ENCODE measurements around the gene CDH24.
A peak's percentile ranks its signal among the peaks of the same experiment; 100 is the strongest.

Gene CDH24

DNA sequence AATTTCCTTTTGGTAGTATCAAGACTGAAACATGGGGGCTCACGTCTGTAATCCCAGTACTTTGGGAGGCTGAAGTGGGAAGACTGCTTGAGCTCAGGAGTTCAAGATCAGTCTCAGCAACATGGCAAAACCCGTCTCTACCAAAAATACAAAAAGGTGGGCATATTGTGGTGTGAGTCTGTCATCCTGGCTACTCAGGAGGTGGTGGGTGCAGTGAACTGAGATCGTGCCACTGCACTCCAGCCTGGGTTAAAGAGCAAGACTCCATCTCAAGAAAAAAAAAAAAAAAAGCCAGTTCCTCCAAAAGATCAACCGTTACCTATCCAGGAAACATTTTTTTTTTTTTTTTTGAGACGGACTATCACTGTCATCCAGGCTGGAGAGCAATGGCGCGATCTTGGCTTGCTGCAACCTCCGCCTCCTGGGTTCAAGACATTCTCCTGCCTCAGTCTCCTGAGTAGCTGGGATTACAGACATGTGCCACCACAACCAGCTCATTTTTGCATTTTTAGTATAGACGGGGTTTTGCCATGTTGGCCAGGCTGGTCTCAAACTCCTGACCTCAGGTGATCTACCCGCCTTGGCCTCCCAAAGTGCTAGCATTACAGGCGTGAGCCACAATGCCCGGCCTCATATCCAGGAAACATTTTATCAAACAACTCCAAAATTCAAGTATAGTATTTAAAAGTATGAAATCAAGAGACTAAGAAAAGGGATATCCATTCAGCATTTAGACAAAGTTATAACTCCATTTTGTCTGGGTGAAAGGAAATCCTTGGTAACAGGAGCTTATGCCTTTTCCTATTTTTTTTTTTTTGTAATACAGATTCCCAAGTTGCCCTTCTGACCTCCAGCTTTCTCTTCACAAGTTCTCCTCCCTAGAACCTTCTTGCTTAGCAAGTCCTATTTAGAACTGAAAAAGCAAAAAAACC lies 34.2 kb upstream of the CDH24 start:
- no peak for DNase-seq (ENCODE audit: low read depth)

DNA sequence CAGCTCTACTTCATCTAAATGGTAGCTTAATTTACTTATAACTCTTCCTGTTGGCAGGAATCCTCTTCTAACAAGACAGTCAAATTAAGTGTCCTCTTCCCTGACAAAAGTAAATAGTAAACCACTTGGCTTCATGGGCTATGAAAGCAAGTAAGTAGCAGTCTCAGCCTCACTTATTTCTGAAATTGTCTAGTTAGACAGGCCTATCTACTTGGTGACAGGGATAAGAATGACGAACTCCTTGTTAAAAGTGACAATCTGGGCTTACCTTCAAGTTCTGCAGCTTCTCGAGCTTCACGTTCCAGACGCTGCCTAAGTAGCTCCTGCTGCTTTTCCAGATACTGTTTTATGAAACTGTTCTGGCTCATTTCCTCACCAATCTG lies 32.9 kb upstream of the CDH24 start:
- DNase-seq (ENCODE audit: low read depth) = no peak

DNA sequence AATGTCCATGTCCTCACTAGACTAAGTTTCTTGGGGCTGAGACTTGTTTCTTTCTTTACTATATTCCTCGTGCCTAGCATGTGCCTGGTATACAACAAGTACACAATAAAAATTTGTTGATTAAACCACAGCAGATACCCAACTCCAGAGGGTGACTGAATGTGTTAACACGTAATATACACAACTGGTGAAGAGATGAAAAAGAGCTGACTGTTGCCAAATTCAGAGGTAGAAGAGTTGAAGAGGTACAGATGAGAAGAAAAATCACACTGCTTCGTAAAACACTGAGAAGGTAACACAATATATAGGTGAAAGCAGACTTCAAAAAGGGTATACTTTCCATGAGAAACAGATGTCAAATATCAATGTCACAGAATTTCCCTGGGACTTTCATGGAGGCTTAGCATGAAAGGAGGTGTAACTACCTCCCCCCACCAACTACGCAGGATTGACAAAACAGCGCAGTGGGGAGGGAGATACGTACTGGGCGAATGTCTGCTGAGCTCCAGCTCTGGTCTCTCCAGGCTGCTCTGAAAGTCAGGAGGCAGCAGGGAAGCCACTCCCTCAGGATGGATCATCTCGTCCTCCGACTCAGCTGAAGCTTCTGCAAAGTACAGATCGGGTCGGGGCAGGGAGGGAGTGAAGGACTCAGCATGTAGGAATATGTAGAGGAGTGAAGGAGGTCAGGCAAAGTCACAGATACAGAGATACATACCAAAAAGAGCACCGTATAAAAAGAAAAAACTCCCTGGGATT lies 32.4 kb upstream of the CDH24 start:
- no peak for DNase-seq (ENCODE audit: low read depth)

DNA sequence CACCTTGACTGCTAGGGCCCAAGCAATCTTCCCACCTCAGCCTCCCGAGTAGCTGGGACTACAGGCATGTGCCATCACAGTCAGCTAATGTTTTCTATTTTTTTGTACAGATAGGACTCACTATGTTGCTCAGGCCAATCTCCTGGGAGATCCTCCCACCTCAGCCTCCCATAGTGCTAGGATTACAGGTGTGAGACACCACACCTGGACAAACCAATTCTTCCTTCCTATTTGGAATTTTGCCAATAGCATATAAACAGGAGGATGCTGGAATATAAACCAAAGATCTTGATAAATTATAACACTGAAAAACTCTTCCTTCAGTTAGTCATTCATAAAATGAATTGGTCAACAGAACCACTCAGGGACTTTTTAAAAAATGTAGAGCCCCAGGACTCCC lies 29.2 kb upstream of the CDH24 start:
- no peak for DNase-seq (ENCODE audit: low read depth)

DNA sequence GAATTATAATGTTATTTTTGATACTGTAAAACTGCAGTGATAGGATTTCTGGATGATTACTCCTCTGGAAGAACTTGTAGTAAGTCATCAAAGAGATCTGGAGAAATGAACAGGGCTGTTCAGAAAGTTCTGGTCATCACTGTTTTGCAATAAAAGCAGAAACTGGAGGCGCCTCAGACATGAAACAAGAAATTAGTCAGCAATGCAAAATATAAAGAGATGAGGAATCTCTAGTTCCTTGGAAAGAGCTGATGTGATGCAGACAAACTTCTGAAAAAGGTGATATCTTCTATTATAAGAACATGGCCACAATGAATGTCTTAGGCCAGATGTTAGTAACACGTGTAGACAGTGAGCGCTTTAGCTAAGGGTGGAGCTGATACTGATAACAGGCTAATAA lies 28.1 kb upstream of the CDH24 start:
- DNase-seq (ENCODE audit: low read depth) = no peak

DNA sequence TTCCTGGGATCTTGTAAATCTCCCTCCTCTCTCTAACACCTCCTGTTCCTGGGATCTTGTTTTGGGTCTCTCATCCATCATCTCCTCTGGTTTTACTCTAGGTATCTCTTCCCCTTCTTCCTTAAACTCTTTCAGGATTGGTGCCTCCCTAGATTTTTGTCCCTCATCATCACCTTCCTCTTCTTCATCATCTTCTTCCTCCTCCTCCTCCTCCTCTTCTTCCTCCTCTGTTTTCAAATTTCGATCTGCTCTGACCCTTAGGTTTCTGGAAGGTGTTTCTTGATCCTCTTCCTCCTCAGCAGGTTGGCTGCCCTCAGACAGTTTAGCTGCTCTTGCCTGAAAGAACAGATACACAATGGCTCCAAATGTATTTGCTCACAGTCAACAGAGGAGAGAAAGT lies 23.2 kb upstream of the CDH24 start:
- DNase-seq (ENCODE audit: low read depth) = no peak

DNA sequence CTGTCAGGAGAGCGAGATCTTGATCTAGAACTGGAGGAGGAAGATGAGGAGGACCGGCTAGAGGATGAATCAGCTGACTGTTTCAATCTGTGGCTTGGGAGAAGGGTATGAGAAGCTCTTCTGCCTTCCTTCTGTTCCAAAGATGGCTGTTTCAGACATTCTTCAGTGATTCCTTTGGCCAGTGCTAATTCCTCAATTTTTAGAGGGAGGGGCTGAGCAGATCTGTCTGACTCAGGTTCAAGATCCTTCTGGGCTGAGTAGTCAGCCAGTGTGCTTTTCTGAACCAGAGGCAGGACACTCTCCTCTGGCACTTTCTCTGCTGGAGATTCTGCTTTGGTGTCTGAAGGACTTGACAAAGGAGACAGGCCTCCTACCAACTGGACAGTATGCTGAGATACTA lies 22.4 kb upstream of the CDH24 start:
- DNase-seq (ENCODE audit: low read depth) = no peak

DNA sequence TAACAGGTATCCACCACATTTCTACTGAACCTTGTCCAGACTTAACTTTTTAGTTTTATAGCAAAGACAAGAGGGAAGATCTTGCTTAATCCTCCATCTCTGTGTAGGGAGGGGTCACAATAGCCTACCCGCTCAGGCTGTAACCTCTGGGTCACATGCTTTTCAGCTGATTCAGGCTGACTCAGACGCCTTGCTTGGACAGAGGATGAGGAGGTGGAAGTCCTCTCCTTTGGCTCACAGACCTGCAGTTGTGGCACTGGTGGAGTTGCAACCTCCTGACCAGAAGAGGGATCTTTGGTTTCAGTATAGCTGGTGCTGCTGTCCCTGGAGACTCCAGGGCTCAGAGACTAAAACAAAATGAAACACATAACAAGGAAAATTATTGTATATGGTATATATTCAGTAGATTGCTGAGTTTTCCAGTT lies 21.4 kb upstream of the CDH24 start:
- peak; percentile 95 for DNase-seq (ENCODE audit: low read depth)

DNA sequence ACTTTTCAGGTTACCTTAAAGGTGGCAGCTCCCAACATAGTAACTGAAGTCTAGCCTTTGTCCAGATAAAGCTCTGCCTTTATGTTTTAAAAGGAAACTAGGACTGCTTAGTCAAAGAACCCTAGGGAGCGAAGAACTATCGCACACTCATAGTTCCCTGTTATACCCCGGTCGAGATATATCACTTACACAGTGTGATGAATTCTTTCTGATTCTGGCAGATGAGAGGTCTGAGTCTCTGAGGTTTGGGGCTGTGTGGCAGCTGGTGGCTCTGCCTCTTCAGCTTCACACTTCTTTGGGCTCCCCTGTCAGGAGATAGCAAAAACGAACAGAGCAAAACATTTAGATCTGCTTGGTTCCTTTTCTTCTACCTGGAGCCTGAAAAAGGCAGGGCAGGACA lies 20.6 kb upstream of the CDH24 start:
- DNase-seq (ENCODE audit: low read depth) = no peak

DNA sequence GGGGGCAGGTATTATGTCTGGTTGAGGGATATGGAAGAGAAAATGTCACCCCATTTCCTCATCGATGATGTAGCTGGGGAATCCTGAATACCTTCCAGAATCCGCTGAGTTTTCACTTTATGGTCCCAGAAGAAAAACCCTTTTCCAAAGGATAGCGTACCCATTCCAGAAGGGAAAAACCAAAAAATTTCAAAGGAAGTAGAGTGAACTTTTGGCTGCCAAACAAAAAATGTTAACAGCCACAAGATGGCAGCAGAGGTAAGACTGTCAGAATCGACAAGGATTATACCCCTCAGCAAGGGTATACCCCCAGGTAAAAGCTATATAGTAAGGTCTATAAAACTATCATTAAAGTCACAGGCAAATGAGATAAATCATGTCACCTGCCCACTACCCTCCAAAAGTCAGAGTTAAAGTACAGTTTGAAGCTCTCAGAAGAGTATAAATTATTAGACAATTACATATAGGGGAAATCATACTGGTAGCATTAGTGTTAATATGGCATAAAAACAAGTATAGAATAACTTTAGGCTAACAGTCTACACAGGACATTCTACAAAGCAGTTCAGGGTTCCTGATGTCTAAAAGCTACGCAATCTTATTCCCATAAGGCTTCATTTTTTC lies 19.6 kb upstream of the CDH24 start:
- DNase-seq (ENCODE audit: low read depth) = no peak

DNA sequence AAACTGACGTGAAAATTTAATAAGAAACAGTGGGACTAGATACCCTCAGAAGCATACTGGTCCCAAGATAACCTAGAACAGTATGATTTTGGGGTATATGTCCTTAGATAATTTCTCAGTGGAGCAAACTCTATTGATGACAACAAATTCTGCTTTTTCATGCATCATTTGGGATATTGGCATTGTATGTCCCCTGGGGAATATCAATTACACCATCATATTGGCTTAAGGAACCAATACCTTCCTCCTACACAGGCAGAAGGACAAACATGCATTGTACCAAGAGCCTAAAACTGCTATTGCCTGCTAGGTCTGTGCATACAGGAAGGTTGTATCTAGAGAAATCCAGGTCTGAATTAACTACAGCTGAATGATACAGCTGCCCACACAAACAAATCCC lies 17.6 kb upstream of the CDH24 start:
- no peak for DNase-seq (ENCODE audit: low read depth)

DNA sequence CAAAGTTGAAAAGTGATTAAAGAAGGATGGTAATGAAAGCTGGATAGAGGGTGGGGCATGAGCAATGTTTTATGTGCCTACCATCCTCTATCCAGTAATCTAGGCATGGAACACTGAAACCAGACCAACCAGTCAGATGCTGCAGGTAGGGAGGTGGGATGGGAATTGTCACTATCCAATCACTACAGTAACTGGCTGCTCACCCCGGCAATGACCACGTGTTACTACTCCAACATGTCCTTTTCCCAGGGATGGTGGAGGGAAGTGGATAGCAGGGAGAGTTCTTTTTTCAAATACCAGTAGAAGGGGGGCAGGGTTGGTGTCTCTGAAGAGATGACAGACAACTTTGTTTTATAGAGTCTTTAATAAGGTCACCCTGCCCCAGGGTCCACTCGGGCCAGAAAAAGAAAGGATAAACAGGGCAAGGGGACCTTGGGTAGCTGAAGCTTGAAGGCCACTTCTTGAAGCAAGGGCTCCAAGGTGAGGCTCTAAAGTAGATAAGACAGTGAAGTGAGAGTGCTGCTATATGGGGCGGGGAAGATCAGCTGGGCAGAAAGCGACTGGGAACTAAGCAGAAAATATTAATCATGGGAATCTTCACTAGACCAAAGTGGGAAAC lies 14.7 kb upstream of the CDH24 start:
- DNase-seq (ENCODE audit: low read depth) = no peak

DNA sequence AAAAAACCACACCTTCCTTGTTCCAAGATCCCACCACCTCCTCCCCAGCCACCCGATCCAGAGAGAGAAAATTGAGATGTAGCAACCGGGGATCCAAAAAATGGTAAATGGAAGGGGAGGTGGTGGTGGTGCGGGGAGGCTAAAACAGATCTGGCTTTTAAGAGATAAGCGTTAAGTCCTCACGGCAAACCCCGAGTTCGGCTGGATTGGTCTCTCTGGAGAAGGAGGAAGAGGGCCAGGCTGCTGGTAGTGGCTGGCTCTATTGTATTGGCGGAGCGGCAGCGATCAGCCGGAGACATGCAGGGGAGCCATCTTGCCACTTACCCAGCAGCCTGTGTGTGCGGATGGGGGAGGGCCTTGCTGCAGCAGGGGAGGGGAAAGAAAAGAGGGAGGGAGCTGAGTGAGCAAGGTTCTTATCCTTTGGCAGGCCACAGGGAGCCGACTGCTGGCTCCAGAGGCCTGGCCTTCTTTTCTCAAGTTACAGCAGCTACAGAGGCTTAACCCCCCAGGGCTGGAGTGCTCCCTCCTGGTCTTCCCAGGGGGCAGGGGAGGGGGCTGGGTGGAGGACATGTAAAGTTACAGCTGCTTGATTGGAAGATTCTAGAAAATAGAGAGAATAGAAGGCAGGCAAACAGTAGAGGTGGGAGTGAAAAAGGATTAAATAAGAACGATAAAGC lies 14.1 kb upstream of the CDH24 start:
- peak; percentile 71 for DNase-seq (ENCODE audit: low read depth)

DNA sequence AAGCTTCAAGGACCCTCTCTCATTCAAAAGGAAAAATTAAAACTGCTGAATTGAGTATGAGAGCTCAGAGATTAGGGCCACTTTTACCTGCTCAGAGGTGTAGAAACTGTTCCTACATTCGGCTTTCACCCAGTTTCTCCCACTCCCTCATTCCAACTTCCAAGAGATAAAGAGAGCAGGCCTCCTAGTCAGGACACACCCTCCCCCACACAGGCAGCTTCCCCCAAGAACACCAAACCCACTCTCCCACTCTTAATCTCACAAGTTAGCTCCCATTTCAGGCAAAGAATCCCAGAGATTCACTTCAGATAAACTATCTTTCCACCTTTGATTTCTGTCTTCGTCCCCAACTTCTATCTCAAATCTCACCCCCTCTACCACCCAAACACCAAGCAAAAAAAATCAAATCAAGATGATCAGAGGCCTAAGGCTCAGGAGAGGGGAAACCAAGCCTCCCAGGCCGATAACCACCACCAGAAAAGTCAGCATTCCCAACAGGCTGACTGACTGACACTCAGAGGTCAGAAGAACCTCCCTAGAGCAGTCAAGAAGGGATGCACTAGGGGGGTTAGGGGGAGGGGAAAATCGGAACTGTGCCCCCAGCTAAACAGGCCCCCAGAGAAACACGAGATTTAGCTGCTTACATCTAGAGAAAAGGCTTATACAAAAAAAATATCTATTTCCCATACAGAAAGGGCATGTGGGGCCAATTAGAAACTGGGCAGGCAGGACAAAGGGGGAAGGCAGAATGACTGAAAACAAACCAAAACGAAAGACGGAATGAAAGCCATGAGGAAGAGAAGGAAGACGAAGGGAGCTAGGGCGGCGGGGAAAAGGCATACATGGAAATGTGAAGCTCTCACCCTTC lies 13.2 kb upstream of the CDH24 start:
- no peak for DNase-seq (ENCODE audit: low read depth)

DNA sequence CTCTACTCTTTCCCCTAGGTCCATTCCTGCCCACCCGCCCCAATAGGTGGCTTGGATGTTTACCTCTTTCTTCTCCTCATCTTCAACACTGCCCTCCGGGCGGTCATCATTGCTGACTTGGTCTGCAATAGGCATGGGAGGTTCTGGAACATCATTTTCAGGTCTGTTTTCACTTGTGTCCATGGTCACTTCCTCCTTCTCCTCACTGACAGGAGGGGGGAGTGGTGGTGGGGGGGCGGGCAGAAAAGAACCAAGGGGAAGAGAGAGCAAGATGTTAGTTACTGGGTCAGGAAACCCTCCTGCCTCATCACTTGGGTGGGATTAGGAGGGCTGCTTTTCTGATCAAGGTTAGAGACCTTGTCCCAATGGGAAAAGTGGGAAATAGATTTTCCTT lies 12.1 kb upstream of the CDH24 start:
- no peak for DNase-seq (ENCODE audit: low read depth)

DNA sequence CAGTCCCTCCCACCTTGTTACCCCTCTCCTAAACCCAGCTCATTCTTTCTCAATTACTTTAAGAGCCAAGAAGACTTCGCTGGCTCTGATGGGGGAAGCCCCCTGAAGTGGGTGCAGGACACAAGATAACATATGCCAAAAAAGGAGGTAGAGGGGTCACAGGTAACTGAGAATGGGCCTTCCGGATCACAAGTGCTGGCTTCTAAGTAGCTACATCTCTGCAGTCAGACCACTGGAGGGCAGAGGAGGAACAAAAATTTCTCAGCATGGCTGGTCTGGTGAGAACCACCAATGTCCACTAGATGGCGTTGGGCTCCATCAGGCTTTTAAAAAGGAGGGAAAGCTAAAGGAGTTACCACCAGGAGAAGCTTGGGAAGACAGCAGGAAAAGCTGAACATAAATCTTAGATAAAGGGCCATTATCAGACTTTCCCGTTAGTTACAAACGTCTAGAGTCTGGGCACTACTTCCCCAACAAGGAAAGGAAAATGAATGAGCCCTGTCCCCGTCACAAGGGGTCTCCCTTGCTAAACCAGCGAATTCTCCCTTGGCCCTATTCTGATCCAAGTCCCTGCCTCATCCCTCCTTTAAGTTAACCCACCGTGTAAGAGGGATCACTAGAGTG lies 11.6 kb upstream of the CDH24 start:
- peak; percentile 90 for DNase-seq (ENCODE audit: low read depth)

DNA sequence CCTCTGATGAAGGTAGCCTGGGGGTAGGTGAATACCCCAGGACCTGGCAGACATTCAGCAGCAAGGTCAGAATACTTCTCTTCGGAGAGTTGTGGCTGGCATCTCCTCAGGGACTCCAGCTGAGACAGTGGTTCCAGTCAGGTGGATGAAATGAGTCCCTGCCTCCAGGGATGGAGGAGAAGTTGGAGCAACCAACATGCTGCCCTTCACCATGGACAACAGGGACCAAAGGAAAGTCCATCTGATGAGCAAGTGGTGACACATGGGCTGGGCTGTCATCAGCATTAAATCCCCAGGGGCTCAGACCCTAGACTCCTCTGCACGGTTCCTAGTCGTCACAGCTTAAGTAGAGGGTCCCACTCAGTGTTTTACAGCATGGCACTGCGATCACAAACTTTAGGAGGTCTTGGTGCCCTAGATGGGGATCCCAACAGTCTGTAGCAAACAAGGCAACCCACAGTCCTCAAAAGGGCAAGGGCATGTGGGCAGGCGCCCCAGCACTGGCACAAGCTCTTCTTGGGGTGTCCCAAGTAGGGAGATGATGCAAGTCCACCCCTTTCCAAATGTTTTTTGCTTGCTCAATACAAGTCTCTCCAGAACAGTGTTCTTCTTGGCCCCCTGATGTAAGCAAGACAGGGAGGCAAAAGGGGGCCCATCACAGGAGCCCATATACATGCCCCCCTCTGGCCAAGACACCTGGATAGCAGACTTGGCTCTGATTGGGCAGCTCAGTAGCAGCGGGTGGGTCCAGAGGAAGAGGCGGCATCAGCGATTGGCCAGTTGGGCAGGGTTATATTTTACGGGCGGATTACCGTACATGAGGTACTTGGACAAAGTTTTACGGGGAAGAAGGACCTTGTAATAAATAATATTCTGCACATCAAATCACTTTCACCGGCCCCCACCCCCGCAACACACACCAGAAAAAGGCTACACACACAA lies 10.8 kb upstream of the CDH24 start:
- DNase-seq (ENCODE audit: low read depth) = no peak

DNA sequence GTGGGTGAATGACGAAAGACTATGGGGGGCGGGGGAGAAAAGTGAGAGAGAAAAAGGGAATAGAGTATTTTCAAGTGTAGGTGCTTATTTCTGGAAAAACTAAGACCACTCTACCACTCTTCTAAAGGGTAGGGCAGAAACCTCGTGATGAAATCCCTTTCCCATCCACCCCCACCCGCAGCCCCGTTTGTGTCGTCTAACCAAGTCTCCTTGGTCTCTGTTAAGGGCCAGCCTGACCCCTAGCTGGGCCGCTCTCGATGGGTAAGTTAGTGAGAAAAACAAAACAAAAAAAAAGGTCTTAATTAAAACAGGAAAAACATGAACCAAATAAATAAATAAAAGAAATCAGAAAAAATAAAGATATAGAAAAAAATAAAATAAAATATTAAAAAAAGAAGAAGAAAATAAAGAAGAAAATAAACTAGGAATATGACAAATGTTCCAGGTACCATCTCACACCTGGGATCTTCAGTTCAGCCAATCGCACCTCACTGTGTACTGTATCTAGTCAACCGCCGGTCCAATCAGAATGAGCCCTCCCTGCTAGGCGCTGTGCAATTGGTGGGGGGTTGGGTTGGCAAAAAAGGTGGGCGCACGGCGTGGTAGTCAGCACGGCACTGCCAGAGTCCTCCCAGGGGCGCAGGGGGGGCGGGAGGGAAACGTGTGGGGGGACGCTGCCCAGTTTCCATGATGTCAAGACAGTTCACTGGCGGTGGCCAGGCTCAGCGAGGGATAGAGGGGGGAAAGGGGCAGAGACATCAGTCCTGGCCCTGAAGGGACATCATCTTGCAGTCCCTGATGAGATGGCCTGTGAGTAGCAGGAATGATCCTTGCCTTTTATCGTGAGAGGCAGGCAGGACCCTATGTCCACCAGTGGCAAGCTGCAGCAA lies 9.8 kb upstream of the CDH24 start:
- no peak for DNase-seq (ENCODE audit: low read depth)
